Gastrocnemius medialis (tissue), 4 donors: ENCODE measurements around the gene FBXO17.

Experiments
- CTCF ChIP-seq, 5 experiments: fragments of 450-650 bp in 3 of 5; fragments of 200-600 bp in 2 of 5; sonication (generic) in 2 of 5; IDR thresholded peaks in 4 of 5; conservative IDR thresholded peaks in 1 of 5; 1 replicate in 4 of 5; 2 replicates in 1 of 5; pipeline ENCODE4 v1.5.1; 2016 to 2019; ENCODE audit warnings: antibody characterized with exemption in 5 of 5, mild to moderate bottlenecking in 3 of 5, moderate library complexity in 3 of 5
- POLR2A ChIP-seq, 2 donors: fragments of 450-650 bp; IDR thresholded peaks; one replicate each; pipeline ENCODE4 v1.6.1; 2017; ENCODE audit warnings: antibody characterized with exemption in 2 of 2, mild to moderate bottlenecking in 2 of 2, moderate library complexity in 2 of 2

DNA sequence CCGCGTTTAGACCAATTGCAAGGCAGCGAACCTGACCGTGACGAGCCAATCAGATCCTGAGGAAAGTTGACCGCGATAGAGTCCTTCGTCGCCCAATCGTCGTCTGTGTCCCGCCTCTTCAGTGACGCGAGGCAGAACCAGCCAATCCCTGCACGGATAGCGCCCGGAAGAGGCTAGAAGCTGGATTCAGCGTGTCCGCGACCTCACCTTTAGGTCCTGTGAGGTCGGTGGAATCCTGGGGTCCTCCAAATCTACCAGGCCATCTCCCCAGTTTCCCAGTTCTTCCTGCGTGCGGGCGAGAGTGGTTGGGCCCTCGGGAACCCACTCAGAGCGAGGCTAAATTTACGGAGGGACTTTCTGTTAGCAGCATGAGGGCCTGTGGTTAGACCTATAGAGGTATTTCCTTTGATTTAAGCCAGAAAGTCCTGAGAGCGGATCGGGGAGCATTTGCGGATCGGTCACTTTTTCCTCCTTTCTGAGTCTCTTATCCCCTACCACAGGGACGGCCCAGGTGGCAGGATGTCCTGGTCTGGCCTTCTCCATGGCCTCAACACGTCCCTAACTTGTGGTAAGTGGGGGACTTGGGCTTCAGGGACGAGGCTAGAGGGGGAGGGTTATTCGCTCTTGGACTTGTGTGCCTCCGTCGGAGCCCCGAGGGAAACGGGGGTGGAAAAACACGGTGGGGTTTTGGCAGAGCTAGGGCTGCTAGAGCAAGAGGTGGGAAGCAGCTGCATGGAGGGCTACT, 44.6 kb downstream of the FBXO17 start, which contains the start of gene MRPS12:
- TF ChIP-seq CTCF (IDR thresholded peaks at IDR 0.05 in 4 of 5, conservative IDR thresholded peaks at IDR 0.05 in 1 of 5) (no peak), POLR2A (IDR thresholded peaks at IDR 0.05) (peak; percentile 35 to 71)
